Omental fat pad (tissue), 4 donors: Measurements from ENCODE around the gene NCOR2. TPM values are rescaled to one million over a fixed set of nuclear protein-coding genes. Genes with fewer than 3 reads are reported as not detected.

Experiments
- ATAC-seq: fragments of 150-250 bp; one replicate; pipeline ENCODE4 v1.9.1; 2016; ENCODE audit warnings: mild to moderate bottlenecking, moderate library complexity; ENCODE audit not compliant: low FRiP score
- DNase-seq: peaks from one replicate; pipeline ENCODE4 v3.0.0-alpha.2; 2019; ENCODE audit warnings: low spot score
- total RNA-seq, 4 donors: library from RNA; depleted of rRNA; stranded (reverse); fragments of >200 nt; gene quantifications; one replicate each; pipeline ENCODE4 v1.1.0, GENCODE V29; 2016
- TF ChIP-seq, protein P1 (sequence below), 3 donors: fragments of 450-650 bp; IDR thresholded peaks; one replicate each; pipeline ENCODE4 v1.5.1; 2016 to 2017; ENCODE audit warnings: antibody characterized with exemption in 3 of 3, mild to moderate bottlenecking in 3 of 3, moderate library complexity in 2 of 3

The NCOR2 gene
- total RNA-seq, 4 donors from 2014 or later: 53.4 to 85.3 (median 71.9) TPM

GRCh38 chr12:124605883-124606774, 38.7 kb upstream of the NCOR2 start:
- no peak for ATAC-seq
- DNase-seq: no peak
- TF ChIP-seq, protein P1, sequence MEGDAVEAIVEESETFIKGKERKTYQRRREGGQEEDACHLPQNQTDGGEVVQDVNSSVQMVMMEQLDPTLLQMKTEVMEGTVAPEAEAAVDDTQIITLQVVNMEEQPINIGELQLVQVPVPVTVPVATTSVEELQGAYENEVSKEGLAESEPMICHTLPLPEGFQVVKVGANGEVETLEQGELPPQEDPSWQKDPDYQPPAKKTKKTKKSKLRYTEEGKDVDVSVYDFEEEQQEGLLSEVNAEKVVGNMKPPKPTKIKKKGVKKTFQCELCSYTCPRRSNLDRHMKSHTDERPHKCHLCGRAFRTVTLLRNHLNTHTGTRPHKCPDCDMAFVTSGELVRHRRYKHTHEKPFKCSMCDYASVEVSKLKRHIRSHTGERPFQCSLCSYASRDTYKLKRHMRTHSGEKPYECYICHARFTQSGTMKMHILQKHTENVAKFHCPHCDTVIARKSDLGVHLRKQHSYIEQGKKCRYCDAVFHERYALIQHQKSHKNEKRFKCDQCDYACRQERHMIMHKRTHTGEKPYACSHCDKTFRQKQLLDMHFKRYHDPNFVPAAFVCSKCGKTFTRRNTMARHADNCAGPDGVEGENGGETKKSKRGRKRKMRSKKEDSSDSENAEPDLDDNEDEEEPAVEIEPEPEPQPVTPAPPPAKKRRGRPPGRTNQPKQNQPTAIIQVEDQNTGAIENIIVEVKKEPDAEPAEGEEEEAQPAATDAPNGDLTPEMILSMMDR (IDR thresholded peaks at IDR 0.05): no peak

DNA sequence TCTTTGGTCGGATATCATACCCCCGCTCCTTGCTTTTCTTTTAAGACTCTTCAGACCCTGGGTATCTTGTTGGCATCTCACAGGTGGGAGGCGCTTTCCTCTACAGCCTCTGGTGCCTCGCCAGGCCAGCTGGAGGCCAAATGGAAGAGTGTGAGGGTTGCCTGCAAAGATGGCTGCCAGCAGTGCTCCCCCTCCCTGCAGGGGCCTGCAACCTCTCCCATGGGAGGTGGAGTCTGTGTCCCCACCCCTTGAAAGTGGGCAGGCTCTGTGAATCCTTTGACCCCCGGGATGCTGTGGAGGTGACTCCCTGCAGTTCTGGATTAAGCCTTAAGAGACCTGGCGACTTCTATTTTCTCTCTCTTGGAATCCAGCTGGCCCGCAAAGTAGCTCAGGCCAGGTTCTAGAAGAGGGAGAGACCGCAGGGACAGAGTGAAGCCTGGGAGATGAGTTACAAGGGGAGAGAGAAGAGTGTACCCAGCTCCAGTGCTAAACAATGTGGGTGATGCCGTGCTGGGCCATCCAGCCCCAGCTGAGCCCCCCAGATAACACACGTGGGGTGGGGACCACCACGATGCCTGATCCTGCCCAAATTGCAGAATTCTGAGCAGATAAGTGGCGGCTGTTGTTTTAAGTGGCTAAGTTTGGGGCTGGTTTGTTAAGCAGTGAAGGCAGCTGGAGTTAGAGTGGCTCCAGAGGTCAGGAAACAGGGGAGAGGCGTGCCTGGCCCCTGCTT, 37.9 kb upstream of the NCOR2 start:
- ATAC-seq (no peak), DNase-seq (no peak)

GRCh38 chr12:124604264-124604680, 36.9 kb upstream of the NCOR2 start:
- no peak for ATAC-seq
- TF ChIP-seq, protein P1 (IDR thresholded peaks at IDR 0.05): no peak
- no peak for DNase-seq

More for the DNA sequence above, 37.9 kb upstream of the NCOR2 start:
- TF ChIP-seq, protein P1 (IDR thresholded peaks at IDR 0.05): no peak

DNA sequence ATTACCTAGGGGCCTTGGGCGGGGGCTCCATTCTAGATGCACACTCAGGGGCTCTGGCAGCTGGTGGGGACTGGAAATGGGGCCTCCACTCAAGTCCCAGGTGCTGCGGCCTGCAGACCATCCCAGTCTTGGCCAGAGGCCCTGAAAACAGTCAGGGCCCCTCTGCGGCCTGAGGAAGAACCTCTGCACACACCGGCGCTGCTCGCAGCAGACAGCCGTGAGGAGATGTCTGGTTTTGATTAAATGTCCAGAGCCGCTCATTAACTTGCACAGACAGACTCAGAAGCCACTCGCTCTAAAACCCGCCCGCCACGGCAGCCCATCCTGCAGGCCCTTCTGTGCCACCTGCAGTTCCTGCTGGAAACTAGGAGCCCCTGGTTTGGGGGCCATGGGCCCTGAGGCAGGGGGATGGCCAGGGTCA, 36.4 kb upstream of the NCOR2 start:
- ATAC-seq: no peak
- DNase-seq: no peak
- TF ChIP-seq, protein P1 (IDR thresholded peaks at IDR 0.05): no peak

GRCh38 chr12:124603100-124603541, 35.7 kb upstream of the NCOR2 start:
- TF ChIP-seq, protein P1 (IDR thresholded peaks at IDR 0.05): no peak
- DNase-seq (no peak), ATAC-seq (no peak)

- ATAC-seq: no peak
- TF ChIP-seq, protein P1 (IDR thresholded peaks at IDR 0.05): no peak
- no peak for DNase-seq
Observed at GRCh38 chr12:124601706-124602105, 34.3 kb upstream of the NCOR2 start.
